ENCODE data around the gene DNMT3L.
"Not testable (repeated sequence)": the region's sequence is repeated elsewhere in the genome, so short reads cannot be mapped to it uniquely, and the experiment has no call there.

Gene DNMT3L

DNA sequence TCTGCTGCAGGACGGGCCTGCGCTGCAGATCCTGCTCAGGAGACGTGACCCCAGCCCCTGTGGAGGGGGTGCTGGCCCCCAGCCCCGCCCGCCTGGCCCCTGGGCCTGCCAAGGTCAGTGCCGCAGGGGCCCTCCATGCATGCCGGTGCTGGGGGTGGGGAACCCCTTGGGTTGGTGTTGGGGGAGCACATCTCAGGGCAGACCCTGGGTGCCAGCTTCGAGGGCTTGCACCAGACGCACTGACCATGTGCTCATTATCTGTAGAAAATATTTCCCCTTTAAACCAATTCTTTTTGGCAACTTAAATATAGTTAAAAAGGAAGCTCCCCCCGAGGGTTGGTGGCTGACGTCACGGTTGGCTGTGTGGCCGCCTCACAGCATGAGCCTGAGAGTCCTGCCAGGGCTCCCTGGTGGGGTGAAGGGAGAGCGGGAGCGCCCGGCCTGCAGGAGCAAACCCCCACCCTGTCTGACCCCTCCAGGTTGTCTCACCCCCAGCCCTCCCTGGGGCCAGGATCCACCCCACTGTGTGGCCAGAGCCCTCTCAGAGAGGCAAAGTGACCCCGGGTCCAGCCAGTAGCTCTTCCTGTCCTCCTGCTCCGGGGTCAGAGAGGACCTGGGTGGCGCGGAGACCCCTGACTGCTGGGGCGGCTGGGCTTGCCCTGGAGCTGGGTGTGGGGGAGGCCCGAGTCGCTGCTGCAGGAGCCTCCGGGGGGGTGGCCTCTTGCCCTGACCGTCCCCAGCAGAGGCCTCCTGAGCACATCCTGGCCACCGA, 32.9 kb upstream of the DNMT3L start:
- no peak for DNase-seq

- no peak for DNase-seq
These were observed 32.0 kb upstream of the DNMT3L start for GRCh38 chr21:44293551-44294231.

GRCh38 chr21:44292812-44293195, 31.1 kb upstream of the DNMT3L start:
- DNase-seq = no peak

- DNase-seq = no peak
These were observed 30.5 kb upstream of the DNMT3L start for GRCh38 chr21:44291936-44292811.

DNA sequence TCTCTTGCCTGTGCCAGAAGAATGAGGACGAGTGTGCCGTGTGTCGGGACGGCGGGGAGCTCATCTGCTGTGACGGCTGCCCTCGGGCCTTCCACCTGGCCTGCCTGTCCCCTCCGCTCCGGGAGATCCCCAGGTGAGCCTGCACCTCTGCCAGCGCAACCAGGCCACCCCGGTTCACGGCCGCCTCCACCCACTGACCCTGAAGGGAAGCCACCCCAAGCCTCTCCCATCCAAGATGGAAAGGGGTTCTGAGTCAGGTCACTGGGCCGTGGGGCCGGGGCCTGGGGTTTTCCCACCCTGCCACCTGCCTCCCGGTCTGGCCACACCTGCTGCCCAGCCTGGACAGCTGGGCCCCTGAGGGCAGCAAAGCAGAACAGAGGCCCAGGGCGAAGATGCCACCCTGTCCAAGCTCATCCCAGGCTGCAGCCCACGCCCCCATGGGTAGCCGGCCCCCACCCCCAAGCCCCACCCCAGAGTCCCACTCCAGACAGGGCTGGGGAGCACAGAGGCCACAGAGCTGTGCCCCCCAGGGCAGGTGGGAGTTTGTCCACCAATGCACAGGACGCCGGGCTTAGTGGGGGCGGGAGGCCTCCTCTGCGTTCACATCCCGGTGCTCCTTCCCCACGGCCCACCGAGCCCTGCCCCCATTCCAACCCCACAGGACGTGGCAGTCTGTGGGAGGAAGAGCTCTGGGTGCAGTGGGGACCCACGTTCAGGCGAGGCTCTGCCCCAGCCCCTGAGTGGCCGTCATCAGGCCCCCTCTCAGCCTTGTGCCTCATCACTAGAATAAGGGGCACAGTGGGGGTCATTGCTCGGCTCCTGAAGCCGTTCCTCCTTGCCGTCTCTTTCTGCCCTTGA, 29.6 kb upstream of the DNMT3L start:
- no peak for DNase-seq

DNA sequence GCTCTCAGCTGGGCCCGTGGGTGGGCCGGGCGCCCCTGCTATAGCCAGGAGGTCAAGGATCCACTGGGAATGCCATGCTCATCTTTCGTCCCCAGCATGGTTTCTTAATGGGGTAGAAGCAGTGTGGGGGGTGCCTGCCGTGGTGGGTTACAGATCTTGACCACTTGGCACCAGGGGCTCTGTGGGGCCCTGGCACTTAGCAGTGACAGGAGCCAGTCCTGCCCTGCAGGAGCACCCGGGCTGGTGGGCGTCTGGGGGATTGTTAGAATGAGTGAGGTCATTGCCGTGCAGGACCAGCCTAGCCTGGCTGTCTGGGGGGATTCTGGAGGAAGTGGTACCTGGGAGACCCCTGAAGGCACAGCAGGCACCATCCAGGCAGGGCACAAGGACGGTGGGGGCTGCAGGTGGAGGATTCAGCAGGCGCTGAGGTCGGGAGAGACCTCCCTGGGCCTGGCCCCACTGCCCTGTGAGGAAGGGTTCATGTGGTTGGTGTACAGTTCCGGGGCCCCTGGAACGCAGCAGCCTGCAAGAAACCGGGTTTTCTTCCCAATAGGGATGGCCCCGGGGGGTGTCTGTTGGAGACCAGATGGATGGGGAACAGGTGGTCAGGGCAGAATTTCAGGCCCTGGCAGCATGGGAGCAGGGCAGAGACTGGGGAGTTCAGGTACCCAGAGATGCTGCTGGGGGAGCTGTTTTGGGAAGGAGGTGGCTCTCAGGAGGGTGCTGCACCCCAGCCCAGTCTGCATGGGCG, 28.8 kb upstream of the DNMT3L start:
- DNase-seq = no peak

GRCh38 chr21:44289381-44290010, 27.8 kb upstream of the DNMT3L start:
- no peak for DNase-seq

- no peak for DNase-seq
These were observed 26.8 kb upstream of the DNMT3L start for GRCh38 chr21:44288251-44289110.

- DNase-seq = no peak
These were observed 25.3 kb upstream of the DNMT3L start for GRCh38 chr21:44286716-44287632.

DNA sequence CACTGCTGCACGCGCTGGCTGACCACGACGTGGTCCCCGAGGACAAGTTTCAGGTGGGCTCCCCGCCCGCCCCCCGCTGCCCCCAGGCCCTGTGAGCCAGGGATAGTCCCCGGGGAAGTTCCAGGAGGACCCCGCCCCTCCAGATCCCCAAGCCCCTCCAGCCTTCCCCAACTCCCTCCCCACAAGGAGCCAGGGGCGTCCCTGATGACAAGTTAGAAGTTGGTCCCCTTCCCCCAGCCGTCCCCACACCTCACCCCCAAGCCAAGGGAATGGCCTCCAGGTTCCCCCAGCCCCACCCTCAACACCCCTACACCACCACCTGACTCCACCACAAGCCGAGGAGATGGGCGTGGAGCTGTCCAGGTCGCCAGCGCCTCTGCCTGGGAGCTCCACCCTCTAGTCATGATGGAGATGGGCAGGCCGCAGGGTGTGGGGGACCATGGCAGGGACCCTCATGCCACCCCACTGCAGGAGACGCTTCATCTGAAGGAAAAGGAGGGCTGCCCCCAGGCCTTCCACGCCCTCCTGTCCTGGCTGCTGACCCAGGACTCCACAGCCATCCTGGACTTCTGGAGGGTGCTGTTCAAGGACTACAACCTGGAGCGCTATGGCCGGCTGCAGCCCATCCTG, 24.5 kb upstream of the DNMT3L start:
- DNase-seq = no peak

DNA sequence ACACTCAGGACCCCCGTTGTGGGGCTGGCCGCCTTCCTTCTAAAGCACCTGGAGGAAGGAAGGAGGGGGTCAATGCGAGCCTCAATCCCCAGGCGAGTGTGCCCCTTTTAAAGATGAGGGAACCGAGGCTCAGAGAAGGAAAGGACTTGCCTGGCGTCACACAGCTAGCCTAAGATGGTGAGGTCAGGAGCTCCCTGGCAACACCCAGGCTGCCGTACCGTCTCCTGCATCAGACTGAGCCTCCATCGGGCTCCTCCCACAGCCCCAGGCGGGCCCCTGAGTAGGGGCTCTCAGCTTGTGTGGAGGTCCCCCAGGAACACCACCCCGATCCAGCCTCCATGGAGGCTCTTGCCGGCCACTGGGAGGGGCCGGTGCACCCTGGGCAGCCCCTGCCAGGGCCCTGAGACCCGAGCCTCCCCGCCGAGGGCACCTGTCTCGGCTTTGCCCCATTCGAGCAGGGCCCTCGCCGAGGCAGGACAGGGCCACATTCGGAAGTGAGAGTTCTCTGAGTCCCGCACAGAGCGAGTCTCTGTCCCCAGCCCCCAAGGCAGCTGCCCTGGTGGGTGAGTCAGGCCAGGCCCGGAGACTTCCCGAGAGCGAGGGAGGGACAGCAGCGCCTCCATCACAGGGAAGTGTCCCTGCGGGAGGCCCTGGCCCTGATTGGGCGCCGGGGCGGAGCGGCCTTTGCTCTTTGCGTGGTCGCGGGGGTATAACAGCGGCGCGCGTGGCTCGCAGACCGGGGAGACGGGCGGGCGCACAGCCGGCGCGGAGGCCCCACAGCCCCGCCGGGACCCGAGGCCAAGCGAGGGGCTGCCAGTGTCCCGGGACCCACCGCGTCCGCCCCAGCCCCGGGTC, 23.7 kb upstream of the DNMT3L start, which contains the start of gene AIRE:
TSS of gene AIRE (plus strand) at position 739 of the 855 bp plus-strand sequence. CDS start 131 bp downstream, outside the sequence.
- DNase-seq = no peak

GRCh38 chr21:44283948-44284347, 22.3 kb upstream of the DNMT3L start:
- DNase-seq = no peak

- not testable (repeated sequence) for DNase-seq
These were observed 21.6 kb upstream of the DNMT3L start for GRCh38 chr21:44283211-44283785.

DNA sequence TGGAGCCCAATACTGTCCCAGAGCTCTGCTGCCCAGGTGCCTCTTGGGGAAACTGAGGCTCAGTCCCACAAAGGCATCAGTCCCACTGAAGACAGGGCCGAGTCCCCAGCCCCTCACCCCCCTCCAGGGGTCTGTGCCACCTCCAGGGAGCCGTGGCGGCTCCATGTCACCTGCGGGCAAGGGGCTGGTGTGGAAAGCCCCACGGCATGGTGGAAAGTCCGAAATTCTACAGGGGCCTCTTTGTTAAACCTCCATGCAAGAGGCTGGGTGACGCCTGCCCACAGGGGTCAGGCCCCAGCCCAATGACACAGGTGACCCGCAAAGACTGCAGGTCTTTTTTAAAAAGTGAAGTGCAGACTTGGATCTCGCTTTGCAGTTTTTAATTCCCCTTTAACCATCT, 20.7 kb upstream of the DNMT3L start:
- no peak for DNase-seq

DNA sequence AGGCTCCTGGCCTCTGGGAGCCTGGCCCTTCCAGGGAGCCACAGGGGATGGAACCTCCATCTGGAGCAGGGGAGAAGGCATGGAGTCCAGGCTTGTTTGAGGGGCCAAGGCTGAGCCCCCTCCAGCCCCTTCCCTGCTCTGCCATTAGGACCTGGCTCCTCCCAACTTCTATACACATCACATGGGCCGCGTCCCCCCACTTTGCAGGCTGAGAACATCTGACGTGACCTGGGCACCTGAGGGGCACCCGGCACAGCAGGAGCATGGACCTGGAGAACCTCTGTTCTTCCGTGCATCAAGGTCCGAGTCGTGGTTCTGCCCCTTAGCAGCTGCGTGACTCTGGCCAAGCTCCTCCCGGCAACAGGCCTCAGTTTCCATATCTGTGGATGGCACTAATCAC, 20.1 kb upstream of the DNMT3L start:
- no peak for DNase-seq

DNA sequence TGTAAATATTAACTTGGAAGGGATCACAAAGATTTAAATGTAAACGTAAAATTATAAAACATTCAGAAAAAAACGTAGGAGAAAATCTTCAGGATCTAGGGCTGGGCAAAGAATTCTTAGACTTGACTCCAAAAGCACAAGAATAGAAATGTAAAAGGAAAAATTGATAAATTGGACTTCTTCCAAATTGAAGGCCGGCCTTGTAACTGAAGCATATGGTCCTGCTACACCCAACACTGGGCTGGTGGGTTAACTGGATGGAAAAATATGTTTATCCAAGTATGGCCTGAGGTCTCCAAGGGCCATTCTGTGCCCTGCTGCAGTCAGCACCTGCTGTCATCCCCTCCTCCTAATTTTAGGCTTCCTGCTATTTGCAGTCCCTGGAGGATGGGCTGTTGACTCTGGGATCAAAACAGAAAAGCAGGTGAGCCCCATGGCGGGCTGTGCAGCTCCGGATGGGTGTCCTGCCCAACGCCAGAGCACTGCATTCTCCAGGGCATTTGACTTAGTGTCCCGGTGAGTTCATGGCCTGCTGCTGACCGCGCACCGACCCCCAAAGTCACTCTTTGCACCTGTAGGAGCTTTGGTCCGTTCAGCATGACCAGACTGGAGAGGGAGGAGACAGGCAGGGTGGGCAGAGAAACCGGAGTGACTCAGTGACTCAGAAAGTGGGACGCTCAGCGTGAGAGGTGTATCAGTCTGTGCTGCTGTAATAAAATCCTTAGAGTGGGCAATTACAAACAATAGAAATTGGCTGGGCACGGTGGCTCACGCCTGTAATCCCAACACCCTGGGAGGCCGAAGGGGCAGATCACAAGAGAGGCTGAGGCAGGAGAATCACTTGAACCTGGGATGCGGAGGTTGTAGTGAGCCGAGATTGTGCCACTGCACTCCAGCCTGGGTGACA, 17.9 kb upstream of the DNMT3L start:
- no peak for DNase-seq

Data from GDM1 (cell line).